OCI-M2 (cell line): ENCODE measurements around the gene APOC3.
"Not testable (repeated sequence)": the region's sequence is repeated elsewhere in the genome, so short reads cannot be mapped to it uniquely, and the experiment has no call there.

ENCODE experiments used
- DNase-seq: peaks from one replicate; lab custom pipeline; 2025; ENCODE audit not compliant: unreplicated experiment; lab: John Stamatoyannopoulos, UW

Gene APOC3

DNA sequence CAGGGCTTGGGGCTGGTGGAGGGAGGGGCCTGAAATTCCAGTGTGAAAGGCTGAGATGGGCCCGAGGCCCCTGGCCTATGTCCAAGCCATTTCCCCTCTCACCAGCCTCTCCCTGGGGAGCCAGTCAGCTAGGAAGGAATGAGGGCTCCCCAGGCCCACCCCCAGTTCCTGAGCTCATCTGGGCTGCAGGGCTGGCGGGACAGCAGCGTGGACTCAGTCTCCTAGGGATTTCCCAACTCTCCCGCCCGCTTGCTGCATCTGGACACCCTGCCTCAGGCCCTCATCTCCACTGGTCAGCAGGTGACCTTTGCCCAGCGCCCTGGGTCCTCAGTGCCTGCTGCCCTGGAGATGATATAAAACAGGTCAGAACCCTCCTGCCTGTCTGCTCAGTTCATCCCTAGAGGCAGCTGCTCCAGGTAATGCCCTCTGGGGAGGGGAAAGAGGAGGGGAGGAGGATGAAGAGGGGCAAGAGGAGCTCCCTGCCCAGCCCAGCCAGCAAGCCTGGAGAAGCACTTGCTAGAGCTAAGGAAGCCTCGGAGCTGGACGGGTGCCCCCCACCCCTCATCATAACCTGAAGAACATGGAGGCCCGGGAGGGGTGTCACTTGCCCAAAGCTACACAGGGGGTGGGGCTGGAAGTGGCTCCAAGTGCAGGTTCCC lies at the start of gene APOC3:
APOC3 (plus strand) TSS at position 383 of the 659 bp plus-strand sequence. CDS start 676 bp downstream, outside the sequence.
- no peak for DNase-seq

DNA sequence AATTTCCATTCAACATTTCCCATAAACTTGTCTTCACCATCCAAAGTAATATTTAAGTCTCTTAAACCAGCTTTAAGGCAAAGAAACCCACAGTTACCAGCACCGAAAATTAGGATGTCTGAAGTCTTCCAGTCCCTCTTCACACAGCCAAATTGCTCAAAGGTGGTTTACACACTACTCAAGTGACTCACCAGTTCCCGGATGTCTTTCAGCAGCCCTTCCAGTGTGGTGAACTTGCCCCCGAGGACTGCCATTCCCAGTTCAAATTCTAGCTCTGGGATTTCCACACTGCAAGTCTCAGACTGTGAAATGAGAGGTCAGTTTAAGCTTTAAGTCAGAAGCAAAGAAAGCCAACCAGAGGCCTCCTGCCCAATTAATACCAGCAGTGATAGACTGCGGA lies 47.0 kb upstream of the APOC3 start:
- no peak for DNase-seq

DNA sequence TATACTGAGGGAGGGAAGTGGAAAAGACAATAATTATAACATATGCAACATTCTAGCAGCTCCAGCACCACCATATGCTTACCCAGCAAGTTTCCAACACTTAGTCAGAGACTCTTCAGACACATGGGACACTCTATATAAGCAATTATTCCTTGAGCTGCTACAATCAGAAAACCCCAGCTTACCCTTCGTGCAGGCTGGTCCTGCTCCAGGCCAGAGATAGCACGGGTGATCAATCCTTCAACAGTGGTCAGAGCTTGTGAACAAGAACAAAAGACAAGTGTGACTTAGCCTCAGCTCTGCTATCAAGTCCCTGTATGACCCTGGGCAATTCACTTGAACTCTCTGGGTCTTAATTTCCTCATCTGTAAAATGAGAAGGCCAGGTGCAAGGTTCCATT lies 43.4 kb upstream of the APOC3 start:
- no peak for DNase-seq

DNA sequence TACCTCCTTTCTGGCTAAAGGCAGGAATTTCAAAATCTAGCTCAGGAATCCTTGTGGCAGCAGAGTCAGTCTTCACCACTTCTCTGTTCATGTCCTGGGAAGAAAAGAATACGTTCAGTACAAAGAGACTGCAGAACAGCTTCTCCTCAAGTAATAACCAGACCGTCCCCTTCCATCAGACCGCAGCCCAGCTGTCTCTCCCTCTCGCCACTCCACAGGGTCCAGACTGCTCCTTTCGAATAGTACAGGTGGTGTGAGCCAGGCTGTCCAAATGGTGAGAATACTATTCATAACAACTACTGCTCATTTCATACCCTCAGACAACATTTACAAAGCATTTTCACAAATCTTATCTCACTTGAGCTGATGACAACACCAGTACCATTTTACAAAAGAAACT lies 42.7 kb upstream of the APOC3 start:
- no peak for DNase-seq

DNA sequence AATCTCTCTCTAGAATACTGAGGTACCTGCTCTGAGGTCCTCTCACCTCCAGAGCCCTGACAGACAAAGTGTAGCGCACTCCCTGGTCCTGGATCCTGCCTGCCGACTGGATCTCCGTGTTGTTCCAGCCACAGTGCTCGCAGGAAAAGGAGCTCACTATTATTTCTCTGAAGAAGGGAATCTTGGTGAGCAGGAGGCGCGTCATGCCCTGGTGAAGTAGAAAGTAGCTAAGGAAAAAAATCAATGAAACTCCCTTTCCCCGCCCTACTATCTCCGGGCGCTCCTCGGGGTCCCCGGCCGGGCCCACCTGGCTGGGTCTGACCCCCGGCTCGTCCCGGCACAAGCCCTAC lies 42.3 kb upstream of the APOC3 start:
- DNase-seq = no peak

DNA sequence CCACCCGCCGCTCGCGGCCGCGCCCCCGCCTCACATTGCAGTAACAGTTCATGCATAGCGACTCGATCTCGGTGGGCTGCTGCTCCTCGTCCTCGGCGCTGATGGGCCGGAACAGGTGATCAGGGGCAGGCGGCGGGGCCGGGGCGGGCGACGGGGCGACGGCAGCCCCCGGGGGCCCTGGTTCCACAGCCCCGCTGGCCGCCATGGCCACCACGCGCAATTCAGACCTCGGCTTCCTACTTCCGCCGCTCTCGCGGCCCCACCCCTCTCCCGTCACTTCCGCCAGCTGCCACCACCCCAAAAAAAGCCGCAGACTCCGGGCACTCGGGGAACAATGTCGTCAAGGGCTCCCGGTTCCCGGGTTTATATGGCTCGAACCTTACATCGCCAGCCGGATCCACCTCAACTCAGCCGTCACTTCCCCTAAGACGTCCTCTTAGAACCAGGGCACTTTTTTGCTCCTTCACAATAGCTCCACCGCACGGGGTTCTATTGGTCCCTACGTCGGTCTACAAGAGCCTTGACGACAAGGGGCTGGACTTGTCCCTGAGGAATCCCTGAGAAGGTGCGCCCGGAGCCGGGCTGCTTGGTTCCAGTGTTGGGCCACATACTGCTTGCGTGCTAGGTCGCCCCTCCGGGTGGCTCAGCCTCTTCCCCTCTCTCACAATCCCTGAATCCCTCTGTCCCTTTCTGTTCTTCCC lies 41.8 kb upstream of the APOC3 start, which contains the start of gene ZPR1:
ZPR1 (minus strand) TSS at position 238 of the 701 bp plus-strand sequence; CDS start at position 205, 33 bp downstream.
- DNase-seq = peak; percentile 37

DNA sequence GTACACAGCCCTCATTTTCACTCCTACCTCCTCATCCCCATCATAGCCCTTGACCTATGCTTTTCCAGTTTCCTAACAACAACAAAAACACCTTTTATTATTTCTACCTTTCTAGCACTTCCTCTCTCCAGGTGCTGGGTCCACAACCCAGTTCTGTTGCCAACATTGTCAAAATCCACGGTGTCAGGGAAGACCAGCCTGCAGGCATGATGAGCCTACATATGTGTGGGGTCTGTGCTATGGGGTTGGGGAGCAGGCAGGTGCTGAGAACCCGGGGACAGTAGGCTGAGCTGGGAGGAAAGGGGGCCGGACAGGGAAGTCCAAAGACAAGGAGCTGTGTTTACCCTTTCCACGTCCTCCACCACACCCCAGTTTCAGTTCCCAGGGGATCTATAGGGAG lies 41.2 kb upstream of the APOC3 start:
- no peak for DNase-seq

DNA sequence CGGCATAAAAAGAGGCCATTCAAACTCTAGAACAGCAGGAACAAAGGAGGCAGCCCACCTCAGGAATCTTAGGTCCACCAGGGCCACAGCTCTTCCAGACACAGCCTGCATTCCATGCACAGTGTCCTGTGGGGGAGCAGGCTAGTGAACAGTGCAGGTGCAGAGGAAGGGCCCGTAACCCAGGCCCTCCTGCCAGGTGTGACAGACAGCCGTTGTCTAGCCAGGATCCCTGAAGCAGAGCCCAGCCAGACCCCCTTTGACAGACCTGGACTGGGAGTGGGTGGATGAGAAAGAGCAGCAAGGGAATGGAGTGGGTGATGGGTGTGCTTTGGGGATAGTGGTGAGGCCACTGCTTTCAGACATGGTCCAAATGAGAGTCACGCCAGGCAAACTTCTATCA lies 40.7 kb upstream of the APOC3 start:
- DNase-seq = no peak

DNA sequence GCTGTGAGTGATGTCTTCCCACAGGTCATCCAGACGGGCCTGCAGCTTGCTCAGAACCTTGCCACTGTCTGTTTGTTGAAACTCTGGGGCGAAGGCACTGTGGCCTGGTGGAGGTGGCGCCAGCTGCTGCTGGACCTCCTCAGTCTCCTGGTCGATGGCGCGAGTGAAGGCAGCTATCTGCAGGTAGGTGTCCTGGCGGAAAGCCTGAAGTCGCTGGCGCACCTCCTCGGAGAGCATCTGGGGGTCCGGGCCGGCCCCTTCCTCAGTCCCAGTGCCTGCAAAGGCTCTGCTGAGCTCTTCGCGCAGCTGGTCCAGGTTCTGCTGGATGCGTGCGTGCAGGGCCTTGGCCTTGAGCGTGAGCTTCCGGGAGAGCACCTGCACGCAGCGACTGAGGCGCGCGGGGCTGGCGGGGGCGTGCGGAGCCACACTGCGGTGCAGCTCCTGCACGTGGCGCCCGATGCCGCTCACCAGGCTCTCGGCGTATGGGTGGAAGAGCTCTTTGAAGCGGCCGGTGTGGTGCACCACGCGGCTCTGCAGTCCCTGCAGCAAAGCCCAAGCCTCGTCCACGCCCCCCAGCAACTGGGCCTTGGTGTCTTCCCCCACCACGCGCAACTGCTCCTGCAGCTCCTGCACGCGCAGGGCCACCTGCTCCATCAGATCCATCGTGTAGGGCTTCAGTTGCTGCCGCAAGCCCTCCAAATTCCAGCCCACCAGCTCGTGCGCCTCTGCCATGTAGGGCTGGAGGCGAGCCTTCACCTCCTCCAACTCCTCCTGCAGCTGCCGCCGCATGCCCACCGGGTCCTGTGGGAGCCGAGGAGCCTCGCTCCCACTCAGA lies 39.3 kb upstream of the APOC3 start:
- no peak for DNase-seq

DNA sequence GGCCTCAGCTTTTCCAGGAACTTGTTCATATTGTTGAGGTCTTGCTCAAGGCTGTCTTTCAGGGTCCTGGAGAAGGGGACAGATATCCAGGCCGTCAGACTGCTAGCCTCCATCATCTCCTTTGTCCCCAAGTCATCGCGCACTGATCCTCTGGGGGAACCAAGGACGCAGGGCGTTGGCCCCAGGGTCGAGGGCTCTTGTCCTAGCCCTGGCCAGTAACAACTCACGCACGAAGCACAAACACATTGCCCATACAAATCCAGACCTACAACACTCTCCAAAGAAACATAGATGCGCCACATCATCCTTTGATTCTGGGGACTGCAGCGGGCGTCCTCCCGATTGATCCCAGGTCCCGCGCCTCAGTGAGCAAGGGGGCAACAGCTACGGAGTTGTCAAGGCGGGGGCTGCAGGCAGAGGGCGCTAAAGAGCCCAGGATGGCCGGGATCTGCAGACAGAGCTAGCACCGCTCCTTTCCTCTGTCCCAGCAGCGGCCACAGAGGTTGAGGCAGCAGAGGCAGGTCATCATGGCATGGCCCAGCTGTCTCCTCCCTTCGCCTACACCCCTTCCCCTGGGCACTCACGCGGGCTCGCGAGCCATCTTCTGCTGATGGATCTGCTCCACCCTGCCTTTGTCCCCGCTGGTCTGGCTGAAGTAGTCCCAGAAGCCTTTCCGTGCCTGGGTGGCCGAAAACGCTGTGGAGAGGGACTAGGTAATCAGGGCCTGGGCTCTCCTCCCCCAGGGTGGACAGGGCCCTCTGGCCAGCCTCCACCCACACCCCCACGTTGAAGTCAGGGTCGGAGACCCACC lies 38.5 kb upstream of the APOC3 start:
- DNase-seq = no peak

DNA sequence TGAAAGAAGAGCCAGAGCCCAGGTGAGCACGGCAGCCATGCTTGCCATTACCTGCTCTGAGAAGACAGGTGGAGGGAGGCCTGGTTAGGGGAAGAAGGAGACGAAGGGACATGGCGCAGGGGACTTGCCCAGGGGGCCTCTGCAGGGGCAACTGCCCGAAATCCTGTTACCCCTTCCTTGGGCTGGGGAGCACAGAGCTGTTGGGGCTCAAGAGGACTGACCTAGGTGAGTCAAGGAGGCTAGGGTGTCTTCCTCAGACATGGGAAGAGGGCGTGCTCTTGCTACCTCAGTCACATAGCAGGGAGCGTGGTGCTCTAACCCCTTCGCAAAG lies 37.9 kb upstream of the APOC3 start, which contains the start of gene APOA5:
APOA5 (minus strand) TSS at position 67 of the 331 bp plus-strand sequence; CDS start at position 48, 19 bp downstream.
- no peak for DNase-seq

DNA sequence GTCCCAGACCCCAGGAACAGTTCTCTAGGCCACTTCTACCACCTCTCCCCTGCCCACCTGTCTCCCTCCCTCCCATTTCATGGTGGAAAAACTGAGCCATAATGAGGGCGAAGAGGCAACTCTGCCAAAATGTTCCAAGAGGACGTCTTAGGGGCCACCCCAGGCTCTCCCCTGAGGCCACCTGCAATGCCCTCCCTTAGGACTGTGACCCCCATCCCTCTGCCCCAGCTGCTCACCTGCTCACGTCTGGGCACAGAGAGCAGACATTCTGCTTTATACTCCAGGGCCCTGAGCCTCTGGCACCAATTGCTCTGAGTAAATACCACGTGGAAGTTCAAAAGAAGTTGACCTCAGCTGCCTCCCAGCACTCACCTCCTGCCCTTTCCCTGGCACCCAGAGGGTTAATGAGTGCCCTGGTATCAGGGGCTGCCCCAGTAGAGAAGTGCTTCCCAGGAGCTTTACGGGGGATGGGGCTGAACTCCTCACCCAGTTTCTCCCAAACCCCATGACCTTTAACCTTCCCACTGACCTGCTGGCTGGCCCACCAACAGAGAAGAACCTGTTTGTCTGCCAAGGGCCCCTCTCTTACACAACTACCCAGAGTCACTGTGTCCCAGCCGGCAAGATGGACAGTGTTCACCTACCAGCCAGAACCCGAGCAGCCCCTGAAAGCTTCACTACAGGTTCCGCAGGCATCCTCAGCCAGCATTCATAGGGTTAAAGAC lies 37.4 kb upstream of the APOC3 start:
- DNase-seq = no peak

DNA sequence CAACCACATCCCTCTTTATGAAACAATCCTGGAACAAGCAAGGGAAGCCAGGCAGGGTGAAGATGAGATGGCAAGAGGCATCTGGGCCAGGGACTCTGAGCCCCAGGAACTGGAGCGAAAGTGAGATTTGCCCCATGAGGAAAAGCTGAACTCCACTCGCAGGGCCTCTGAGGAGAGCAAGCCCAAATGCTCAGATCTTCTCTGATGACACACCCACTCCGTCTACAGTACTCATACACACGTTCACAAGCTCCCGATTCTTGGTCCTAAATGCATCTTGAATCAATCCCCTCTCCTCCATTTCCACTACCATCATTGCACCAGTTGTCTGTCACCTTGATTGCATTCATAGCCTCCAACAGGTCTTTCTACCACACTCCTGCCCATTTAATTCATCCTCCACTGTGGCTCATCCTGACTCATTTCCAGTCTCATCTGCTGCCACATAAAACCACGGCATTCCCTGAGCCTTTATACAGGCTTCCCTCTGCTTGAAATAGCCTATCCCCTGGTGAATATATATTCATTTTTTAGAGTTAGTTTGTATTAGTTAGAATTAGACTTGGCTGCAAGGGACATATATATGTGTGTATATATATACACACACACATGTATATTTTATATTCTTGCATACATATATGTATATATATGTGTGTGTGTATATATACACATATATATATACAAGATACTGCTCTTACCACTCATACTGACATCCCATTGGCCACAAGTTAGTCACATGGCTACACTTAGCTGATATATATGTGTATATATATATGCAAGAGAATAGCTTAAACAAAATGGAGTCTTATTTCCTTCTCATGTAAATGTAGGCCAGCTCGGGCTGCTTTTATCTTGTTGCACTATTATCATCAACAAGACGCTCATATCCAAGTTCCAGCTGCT lies 36.6 kb upstream of the APOC3 start:
- no peak for DNase-seq

DNA sequence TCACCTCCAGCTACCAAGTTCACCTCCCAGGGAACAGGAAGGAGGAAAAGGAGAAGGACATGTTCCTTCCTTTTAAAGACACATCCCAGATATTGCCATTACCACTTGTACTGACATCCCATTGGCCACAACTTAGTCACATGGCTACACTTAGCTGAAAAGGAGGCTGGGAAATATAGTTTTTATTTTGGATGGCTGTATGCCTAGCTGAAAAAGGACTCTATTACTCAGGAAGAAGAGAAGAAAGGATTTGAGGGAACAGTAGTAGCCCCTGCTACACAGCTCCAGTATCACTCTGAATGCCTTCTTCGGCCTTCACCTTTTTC lies 36.0 kb upstream of the APOC3 start:
- DNase-seq = no peak

DNA sequence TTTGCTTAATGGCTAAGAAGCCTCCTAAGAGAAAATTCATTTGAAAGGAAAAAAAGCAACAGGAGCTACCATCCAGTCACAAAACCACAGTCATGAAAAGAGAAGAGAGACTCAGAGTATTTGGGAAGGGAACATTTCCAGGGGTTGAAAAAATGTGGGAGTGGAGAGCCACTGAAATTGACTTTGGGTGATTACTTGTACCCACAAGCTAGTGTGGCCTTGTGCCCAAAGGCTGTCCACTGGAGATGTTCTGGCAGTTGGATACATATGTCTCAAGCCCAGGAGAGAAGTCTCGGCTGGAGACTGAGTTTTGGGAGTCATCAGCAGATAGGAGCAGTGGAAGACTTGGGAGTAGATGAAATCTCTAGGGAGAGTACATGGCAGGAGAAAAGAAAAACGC lies 34.9 kb upstream of the APOC3 start:
- DNase-seq = no peak

DNA sequence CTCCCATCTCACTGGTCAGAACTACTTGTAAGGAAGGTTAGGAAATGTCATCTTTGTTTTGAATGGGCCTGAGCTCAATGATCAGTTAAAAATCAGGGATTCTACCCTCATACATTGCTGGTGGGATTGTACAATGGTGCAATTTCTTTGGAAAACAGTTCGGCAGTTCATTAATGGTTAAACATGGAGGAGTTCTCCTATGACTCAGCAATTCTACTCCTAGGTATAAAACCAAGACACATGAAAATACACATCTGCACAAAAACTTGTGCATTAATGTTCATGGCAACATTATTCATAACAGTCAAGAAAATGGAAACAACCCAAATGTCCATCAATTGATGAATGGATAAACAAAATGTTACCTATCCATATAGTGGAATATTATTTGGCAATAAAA lies 33.2 kb upstream of the APOC3 start:
- no peak for DNase-seq

DNA sequence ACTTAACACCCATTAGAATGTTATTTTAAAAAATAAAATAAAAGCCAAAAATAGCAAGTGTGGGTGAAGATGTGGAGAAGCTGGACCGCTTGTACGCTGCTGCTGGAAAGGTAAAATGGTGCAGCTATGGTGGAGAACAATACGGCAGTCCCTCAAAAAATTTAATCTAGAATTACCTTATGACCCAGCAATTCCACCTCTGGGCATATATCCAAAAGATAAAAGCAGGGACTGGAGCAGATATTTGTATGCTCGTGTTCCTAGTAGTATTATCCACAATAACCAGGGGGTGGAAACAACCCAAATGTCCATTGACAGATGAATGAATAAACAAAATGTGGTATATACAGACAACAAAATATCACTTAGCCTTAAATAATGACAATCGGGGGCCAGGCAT lies 31.9 kb upstream of the APOC3 start:
- DNase-seq = no peak

DNA sequence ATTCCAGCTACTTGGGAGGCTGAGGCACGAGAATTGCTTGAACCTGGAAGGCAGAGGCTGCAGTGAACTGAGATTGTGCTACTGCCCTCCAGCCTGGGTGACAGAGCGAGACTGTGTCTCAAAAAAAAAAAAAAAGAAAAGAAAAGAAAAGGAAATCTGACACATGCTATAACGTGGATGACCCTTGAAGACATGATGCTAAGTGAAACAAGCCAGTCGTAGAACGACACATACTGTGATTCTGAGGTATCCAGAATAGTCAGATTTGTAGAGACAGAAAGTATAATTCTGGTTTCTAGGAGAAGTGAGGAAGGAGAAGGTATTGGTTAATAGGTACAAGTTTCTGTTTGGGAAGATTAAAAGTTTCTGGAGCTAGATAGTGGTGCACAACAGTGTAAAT lies 31.3 kb upstream of the APOC3 start:
- DNase-seq = no peak

DNA sequence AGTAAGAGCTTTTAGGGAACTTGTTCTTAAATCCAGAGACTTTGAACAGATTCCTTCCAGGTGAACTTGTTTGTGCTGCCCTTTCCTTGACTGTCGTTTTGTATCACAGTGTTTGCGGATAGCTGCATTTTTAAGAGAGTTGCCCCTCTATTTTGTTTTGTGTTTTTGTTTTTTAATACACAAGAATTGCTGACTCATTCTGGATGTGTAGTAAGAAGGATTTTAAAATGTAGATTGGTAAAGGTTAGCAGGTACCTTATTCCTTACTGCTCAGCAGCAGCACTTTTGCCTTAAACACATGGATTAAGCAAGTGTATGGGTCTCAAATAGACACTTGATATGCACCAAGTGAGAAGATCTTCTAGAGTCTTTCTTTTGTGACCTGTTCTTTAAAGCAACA lies 29.1 kb upstream of the APOC3 start:
- DNase-seq = no peak

DNA sequence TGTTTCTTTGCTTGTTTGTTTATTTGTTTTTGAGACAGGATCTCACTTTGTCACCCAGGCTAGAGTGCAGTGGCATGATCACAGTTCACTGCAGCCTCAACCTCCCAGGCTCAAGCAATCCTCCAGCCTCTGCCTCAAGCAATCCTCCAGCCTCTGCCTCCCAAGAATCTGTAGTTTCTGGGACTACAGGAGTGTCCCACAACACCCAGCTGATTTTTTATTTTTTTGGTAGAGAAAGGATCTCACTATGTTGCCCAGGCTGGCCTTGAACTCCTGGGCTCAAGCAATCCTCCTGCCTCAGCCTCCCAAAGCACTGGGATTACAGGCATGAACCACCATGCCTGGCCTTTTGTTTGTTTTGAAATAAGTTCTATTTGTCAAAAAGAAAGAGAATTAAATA lies 28.0 kb upstream of the APOC3 start:
- not testable (repeated sequence) for DNase-seq
